Ramos (cell line): ENCODE measurements around the gene ASB18.

Source experiments
- in situ Hi-C: fragments of 300-500 bp; cut with MboI; formaldehyde crosslinking; loops from one replicate; pipeline ENCODE4 v1.14.3; 2022; ENCODE audit warnings: low sequenced_read_pairs; ENCODE audit not compliant: unreplicated experiment

The ASB18 gene

DNA sequence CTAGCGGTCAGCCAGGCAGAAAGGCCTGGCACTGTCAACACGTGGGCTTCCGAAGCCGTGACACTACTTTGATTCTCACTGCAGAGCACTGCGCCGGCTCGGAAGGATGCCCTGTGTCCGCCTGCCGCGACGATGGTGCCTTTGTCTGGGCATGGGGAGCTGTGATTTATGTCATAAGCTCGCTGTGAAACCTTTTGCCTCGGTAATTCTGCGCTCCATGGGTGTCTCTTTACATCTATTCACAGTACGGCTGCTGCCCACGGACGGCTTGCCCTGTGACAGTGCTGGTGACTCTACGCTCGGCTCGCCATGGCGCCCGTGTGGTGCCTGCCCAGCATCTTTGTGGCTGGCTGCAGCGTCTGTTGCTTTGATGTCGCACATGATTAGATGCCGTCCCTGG is 52.9 kb downstream of the ASB18 start:
- in situ Hi-C loops = no loop called here

DNA sequence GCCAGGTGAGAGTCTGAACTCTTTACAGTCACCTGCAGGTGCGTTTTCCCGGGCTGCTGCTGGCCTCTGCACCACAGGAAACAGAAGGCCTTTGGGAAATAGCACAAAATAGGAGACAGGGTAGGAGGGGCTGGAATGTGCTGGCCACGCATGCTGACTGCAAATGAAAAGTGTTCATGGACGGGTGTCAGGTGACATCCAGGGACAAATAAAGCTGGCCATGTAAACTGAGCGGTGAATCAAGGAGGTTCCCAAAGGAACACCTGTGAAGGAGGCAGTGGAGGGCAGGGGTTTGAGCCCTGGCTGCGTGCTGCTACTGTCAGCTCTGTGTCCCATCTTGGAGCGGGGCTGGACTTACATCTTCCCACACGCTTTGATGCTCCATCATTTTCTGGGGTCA is 53.7 kb downstream of the ASB18 start:
- in situ Hi-C loops = no loop called here

DNA sequence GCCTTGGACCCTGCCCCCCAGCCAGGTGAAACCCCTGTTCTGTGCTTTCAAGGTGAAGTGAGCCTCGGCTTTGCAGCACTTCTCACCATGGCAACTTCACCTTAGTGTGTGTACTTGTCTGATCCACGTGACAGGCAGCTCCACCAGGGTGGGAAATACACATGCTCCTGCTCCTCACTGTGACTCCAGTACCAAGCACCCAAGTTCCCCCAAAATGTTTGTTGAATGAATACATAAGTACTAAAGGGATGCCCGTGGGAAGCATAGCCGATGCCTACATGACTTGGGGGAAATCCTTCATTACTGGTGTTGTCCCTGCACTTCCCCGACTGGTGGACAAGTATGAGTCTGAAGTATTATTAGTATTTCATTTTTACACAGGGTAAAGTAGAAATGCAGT is 54.2 kb downstream of the ASB18 start:
- in situ Hi-C loops = no loop called here

DNA sequence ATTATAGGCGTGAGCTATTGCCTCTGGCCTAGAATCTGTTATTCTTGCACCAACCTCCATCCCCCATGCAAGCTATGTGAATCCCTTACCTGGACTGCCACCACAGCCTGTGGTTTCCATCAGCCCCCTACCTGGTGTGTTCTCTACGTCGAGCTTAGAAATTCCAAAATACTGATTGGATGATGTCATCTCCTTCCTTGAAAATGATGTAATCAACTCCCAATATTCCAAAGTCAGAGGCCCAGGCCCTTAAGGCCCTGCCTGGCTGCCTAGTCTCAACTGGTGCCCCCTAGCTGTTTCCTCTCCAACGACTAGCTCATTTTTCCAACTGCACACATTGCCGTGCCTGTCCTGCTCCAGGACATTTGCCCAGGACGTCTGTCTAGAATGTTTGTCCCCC is 54.7 kb downstream of the ASB18 start:
- in situ Hi-C loops = no loop called here

DNA sequence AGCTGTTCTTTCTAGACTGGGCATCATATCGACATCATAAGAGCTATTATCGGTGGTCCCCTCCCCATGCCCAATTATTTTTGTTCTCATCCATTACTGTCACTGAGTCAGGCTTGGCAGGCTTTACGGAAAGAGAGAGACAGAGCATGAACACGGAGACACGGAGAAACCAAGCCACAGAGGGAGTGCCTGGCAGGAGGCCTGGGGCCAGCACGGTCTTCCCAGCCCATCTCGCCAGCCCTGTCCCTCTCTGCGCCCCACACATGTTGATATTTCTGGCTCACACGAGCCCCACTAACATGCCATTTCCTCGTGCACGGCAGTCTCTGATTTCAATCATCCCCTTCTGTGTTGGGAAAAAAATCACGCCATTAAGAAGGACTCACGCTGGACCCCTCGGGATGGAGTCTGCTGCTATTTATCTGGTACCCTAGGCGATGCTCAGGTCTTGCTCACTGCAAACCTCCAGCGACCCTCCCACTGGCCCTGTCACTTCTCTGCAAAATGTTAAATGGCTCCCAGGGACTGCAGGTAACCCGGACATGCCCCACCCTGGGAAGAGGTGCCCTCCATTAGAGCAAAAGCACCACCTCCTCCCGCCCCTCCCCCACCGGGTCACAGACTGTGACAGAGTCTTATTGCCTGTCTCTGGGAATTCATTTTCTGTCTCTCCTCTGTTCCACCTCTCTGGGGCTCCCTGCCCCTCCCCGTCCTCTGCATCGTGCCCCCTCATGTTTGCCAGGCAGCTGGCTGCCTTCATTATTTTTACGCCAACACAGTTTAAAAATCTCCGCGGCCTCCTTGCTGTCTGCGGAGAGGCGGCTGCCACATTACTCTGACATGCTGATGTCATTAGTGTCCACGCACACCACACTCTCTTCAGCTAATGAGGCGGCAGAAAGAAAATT is 55.9 kb downstream of the ASB18 start:
- in situ Hi-C loops = no loop called here

DNA sequence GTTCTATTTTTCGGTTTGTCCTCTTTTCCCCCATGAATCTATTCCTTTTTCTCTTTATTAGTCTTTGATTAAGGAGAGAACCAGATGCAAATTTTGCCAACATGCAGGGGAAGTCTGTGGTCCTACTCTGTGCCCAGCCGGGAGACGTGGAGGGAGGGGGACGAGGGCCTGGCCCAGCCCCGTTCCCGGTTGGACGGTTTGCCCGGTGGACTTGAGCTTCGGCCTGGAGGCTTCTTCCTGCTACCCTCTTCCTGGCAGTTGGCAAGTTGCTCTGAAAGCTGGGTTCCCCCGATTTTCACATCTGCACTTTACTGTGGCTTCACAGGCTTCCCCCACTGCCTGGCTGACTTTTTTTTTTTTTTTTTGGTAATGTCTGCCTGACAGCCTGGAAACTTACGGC is 56.7 kb downstream of the ASB18 start:
- in situ Hi-C loops = no loop called here

DNA sequence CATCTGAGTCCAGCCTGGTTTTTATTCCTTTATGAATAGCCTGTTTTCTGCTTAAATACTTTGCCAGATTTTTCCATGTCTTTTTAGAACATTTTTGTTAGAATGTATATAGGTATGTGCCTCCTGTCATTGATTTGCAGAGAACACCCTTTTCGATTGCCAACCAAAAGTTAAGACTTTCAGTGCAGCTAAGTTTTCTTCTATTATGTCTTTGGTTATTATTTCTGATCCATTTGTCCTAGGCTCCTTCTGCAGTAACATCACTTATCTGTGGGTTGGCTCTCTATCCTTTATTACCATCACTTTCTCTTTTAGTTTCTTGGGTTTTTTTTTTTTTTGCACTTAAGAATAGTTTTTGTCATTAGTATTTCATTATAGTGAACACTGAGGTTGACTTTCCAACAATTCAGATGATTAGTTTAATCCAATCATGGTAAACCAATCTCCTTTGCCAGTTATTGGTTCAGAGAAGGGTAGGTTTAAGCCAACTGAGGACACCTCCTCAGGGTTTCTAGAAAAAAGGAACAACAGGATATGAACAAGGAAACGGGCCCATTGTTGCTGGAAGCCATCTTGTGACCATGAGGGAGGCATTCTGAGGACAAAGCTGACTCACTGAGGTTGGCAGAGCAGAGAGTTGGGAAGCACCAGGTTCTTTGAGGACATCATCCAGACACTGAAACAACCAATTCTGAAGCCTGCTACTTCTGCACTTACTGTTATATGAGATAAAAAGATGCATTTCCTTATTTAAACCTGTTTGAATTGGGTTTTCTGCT is 58.1 kb downstream of the ASB18 start:
- in situ Hi-C loops = no loop called here

DNA sequence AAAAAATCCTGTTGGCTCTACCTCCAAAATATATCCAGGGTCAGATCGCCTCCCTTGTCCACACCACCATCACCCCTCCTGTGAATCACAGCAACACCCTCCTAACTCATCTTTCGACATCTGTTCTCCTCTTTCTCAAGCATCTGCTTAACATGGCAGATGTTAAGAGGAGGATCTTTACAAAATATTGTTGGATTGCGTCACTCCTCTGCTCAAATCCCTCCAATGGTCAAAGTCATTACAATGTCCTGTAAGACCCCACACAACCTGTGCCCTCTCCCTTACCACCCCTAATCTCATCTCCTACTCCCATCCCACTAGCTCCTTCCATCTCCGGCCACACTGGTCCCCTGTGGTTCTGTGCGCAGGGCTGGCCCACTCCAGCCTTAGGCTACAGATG is 59.3 kb downstream of the ASB18 start:
- in situ Hi-C loops = no loop called here

DNA sequence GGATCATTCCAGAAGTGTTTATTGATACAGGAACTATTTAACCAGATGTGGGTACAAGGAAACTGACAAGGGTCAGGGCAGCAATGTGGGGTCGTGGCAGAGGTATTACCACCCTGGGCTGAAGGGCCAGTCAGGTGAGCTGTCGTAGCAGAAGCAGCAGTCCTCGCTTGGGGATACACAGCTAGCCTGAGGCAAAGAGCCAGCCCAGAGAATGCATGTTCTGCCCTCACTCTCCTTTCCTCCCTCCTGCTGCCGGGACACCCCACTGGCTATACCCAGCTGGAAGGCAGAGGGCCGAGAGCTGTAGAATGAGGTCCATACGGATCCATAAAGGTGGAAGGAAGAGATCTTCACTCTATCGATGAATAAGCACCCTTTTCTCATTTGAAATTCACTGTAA is 63.8 kb downstream of the ASB18 start:
- in situ Hi-C loops = no loop called here

DNA sequence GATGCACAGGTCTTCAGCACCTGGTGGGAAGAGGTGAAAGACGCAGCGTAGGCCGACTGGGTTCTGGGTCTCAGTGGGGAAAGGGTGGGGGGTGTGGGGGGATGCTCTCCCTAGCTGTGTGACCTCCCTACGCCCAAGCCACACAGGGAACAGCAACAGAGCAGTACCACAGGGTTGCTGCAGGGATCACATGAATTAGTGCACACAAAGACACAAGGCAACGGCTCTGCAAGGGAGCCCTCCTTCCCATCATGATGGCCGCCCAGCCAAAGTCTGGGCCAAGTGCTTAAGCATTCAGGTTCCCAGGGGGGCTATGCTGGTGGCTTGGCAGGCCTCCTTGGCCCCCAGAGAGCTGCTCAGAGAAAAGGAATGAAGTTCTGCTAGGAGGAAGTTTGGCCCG is 67.8 kb downstream of the ASB18 start:
- in situ Hi-C loops = no loop called here

DNA sequence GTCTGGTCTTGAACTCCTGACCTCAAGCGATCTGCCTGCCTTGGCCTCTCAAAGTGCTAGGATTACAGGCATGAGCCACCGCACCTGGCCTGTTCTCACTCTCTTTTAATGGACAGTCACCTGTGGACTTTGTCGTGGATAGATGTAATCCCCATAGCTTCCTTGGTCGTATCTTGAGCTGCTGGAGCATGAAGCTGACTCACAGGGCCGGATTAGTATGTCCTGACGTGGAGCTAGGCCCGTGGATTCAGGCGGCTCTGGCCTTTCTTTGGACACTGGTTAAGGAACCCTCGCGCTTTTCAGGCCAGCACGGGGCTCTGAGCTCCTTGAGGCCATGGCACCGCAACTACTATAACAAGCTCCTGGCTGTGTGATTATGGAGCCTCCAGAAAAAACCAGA is 68.5 kb downstream of the ASB18 start:
- in situ Hi-C loops = no loop called here

DNA sequence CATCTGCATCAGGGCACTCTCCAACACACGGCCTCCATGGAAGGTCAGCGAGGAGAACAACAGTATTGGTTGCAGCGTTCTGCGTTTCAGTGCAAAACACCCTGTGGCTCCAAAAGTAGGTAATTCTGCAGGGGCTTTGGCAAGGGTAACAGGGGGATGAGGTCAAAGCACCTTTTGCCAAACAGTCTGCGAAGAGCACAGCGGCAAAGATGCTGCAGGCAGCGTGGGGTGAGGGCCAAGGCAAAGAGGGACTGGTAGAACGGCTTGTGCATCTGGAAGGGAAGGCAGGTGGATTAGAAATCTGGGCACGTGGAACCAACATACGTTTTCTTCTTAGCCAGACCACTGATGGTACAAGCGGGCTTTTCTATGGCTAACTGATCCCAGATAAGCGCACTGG is 69.4 kb downstream of the ASB18 start:
- in situ Hi-C loops = no loop called here

DNA sequence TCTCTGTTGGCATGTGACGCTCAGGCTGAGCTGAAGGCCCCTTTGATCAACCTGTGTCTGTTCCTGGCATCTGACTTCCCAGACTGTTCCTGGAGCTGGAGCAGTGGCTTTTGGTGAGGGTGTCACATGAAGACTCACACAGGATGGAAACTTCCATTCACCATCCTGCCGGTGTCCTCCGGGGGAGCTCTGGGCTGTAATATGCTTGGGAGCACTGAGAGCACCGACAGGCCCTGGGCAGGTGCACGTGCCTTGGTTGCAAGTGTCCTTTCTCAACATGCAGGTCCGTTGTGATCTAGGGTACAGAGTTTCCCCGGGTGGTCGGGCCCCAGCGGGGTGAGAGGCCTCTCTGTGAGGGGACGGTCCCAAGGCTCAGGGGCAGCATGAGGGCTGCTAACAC is 71.2 kb downstream of the ASB18 start:
- in situ Hi-C loops = no loop called here

DNA sequence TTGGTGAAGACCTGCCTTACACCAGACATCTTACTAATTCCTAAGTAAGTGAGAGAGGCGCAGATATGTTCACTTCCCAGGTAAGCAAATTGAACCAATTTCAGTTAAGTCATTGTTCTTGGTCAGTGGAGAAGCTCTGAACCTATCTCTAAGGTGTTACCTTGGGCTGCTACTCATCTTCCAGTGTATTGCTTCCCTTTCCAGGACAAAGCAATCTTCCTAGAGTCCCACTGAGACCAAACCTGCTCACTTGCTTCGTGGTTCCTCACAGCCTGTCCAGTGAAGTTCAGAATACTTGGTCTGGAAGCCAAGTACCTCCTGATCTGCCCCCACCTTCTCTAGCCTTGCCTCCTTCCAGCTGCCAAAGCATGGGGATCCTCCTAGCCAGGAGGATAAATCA is 73.5 kb downstream of the ASB18 start:
- in situ Hi-C loops = no loop called here

DNA sequence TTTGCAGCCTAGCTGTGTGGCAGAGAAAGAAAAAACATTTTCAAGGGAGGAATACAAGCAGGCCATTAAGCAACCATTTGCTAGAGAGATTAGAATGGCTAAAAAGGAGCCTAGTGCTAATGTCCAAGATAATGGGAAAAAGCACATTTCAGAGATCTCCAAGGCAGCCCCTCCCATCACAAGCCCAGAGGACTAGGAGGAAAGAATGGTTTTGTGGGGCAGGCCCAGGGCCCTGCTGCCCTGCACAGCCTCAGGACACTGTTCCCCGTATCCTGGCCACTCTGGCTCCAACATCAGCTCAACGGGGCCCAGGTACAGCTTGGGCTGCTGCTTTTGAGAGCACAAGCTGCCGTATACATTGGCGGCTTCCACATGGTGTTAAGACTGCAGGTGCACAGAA is 79.5 kb downstream of the ASB18 start:
- in situ Hi-C loops = loop anchor here (10.0 kb wide), 1 partner anchor 420 kb away; no protein-coding TSS in a partner anchor

DNA sequence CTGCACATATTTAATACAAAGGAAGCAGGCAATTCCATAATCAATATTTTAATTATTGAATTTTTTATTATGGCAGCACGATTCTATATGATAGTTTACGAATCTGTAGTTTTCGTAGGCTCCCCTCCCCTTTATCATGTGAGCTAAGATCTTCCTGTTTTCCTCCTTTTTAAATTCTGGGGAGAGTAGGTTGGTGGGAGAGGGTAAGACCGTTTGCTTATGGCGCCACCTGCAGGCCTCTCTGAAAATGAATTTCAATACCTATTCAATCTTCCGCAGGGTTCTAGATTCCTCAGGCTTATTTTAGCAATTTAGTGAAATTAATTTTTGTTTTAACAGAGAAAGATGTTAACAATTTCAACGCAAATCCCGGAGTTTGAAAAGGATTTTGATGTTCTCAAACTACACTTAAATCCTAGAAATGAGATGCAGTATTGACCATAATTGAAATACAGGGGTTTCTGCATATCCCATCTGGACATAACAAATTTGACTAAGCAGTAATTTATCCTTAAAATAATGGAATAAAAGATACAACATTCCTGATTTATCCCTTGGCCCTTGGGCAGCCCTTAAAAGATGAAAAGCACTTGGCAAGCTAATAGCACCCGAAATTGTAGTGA is 83.3 kb downstream of the ASB18 start:
- in situ Hi-C loops = loop anchor here (10.0 kb wide), 1 partner anchor 416 kb away; no protein-coding TSS in a partner anchor

DNA sequence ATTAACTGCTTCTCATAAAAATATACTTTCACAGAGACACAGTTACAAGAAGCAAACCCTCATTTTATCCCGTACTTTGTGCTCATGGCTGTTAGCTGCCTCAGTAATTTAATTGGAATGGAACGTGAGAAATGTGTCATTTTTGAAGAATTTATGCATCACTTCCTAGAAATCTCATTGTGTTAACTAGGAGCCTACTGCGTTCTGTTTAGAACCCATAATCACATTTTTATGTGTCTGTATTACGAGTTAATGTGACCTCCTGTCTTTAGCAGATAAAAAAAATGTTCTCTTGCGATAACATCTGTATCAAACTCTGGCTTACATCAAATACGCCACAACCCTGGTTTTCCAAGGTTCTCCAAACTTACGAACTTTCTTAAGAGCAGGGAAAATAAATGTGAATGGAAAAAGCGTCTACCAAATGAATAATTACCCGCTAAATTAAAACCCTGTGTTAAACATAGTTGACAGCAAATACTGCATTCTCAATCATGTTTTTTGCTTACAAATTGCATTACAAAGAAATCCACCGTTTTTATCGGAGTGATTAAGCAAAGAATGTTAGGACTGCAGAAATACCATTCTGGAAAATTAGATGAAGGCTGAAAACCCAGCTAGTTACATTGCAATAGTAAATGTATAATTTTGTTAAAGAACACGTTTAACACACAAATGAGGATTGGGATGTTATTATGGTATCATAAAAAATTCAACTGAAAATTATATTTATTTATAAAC is 84.0 kb downstream of the ASB18 start:
- in situ Hi-C loops = loop anchor here (10.0 kb wide), 1 partner anchor 415 kb away; no protein-coding TSS in a partner anchor

DNA sequence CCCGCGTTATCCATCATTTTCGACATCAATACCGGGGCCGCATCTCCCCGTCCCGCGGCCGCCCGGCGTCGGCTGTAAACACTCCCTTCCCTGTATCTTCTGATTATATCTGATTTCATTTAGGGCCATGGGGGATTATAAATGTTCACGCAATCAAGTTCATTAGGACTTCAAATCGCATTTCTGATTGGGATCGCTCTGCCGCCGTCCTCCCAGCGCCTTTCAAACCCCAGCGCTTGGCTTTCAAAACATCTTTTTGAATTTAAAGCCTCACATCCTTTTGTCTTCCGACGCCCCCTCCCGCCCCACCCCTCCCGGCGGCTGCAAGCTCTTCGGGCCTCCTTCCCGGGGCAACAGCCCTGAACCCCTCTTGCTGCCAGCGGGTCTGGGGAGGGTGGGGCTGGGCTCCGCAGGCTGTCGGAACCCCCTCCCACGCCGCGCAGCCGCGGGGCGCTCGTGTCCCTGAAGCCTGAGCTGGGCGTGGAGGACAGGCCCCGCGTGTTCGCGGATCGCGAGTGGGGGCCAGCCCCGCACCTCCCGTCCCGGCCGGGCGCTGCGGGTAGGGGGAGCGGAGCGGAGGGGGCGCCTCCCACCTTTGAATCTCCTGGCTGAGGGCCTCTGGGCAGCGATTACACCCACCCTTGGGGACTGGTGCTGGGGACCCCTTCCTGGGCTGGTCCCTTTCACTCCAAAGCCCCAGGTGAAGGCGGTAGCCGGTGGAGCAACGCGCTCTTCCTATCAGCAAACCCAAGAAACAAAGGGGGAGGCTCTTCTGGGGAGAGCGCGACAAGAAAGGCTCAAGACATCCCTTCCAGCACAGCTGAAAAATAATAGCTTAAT is 84.8 kb downstream of the ASB18 start:
- in situ Hi-C loops = loop anchor here (10.0 kb wide), 1 partner anchor 415 kb away; no protein-coding TSS in a partner anchor

DNA sequence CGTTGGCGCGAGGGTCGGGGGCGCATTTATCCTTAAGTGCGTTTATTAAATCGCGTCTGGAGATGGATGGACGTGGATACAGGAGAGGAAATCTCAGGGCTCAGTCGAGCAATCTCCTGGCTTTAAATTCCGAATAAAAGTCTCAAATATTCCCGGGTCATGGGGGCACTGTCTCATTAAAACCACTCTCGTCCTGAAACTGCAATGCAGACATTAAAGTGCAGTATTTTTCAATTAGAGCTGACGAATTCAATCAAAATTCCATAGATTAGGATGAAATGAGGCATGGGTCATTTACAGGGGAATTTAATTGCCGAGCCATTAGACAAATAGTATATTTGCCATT is 85.3 kb downstream of the ASB18 start:
- in situ Hi-C loops = no loop called here
